Stimulated activated CD4-positive, alpha-beta T cell treated with anti-CD3 and anti-CD28 coated beads, TNF-alpha, amount 100 ng/mL, for 48 hours (primary cell): Measurements from ENCODE around the gene BRD2.

ENCODE experiments used
- DNase-seq, 3 donors: peaks; one replicate each; pipeline ENCODE4 v3.0.0-alpha.2; 2020; ENCODE audit warnings: low read depth in 3 of 3

The BRD2 gene

GRCh38 chr6:32949113-32949512 is 19.3 kb upstream of the BRD2 start:
- no peak for DNase-seq

GRCh38 chr6:32950010-32950409 is 18.4 kb upstream of the BRD2 start:
- DNase-seq = no peak

- no peak for DNase-seq
Measured at GRCh38 chr6:32950449-32950848, 17.9 kb upstream of the BRD2 start.

GRCh38 chr6:32952817-32953739 is 15.3 kb upstream of the BRD2 start, which contains the start of gene HLA-DMA:
Gene HLA-DMA, minus strand, starts transcription at chr6:32953097. Its CDS starts 61 bp downstream, at chr6:32953036.
- peak in 2 of 3 donors; percentile 55 to 61 for DNase-seq

- no peak for DNase-seq
Measured at GRCh38 chr6:32953775-32954174, 14.6 kb upstream of the BRD2 start.

- DNase-seq = no peak
Measured at GRCh38 chr6:32954267-32954666, 14.1 kb upstream of the BRD2 start.

GRCh38 chr6:32954986-32955802 is 13.2 kb upstream of the BRD2 start:
- no peak for DNase-seq

- DNase-seq = no peak
Measured at GRCh38 chr6:32956176-32956575, 12.2 kb upstream of the BRD2 start.

GRCh38 chr6:32960563-32960962 is 7.8 kb upstream of the BRD2 start:
- no peak for DNase-seq

- no peak for DNase-seq
Measured at GRCh38 chr6:32962213-32962826, 6.1 kb upstream of the BRD2 start.

- DNase-seq = no peak
Measured at GRCh38 chr6:32963866-32964265, 4.5 kb upstream of the BRD2 start.

GRCh38 chr6:32964776-32965175 is 3.6 kb upstream of the BRD2 start:
- DNase-seq = no peak

- no peak for DNase-seq
Measured at GRCh38 chr6:32967151-32968091, 973 bp upstream of the BRD2 start.

GRCh38 chr6:32968867-32969684 is 682 bp downstream of the BRD2 start:
- DNase-seq = peak in 2 of 3 donors; percentile 59 to 64

- DNase-seq = peak; percentile 55 to 76 (median 68)
Measured at GRCh38 chr6:32969685-32970412, 1.5 kb downstream of the BRD2 start.

- peak; percentile 77 to 85 (median 84) for DNase-seq
Measured at GRCh38 chr6:32970413-32971241, 2.2 kb downstream of the BRD2 start.

- DNase-seq = no peak
Measured at GRCh38 chr6:32971242-32971580, 2.8 kb downstream of the BRD2 start.

- peak; percentile 99 for DNase-seq
Measured at GRCh38 chr6:32971581-32972352, 3.4 kb downstream of the BRD2 start.
